Hippocampal formation (tissue), 2 donors: ENCODE data around the gene GFER.
"Not testable (repeated sequence)": the region's sequence is repeated elsewhere in the genome, so short reads cannot be mapped to it uniquely, and the experiment has no call there.

Experiments
- DNase-seq, 2 donors: peaks; one replicate each; lab custom pipeline; 2025; lab: John Stamatoyannopoulos, UW

Gene GFER

DNA sequence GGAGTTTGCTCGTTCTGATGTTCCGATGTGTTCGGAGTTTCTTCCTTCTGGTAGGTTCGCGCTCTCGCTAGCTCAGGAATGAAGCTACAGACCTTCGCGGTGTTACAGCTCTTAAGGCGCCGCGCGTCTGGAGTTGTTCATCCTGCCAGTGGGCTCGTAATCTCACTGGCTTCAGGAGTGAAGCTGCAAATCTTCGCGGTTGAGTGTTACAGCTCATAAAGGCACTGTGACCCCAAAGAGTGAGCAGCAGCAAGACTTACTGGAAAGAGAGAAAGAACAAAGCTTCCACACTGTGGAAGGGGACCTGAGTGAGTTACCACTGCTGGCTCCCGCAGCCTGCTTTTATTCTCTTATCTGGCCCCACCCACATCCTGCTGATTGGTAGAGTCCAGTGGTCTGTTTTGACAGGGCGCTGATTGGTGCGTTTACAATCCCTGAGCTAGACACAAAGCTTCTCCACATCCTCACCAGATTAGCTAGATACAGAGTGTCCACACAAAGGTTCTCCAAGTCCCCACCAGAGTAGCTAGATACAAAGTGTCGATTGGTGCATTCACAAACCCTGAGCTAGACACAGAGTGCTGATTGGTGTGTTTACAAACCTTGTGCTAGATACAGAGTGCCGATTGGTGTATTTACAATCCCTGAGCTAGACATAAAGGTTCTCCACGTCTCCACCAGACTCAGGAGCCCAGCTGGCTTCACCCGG lies 26.4 kb upstream of the GFER start:
- not testable (repeated sequence) for DNase-seq

DNA sequence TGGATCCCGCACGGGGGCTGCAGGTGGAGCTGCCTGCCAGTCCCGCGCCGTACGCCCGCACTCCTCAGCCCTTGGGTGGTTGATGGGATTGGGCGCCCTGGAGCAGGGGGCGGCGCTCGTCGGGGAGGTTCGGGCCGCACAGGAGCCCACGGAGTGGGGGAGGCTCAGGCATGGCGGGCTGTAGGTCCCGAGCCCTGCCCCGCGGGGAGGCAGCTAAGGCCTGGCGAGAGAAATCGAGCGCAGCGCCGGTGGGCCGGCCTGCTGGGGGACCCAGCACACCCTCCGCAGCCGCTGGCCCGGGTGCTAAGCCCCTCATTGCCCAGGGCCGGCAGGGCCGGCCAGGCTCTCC lies 25.9 kb upstream of the GFER start:
- DNase-seq, result not testable (repeated sequence)

DNA sequence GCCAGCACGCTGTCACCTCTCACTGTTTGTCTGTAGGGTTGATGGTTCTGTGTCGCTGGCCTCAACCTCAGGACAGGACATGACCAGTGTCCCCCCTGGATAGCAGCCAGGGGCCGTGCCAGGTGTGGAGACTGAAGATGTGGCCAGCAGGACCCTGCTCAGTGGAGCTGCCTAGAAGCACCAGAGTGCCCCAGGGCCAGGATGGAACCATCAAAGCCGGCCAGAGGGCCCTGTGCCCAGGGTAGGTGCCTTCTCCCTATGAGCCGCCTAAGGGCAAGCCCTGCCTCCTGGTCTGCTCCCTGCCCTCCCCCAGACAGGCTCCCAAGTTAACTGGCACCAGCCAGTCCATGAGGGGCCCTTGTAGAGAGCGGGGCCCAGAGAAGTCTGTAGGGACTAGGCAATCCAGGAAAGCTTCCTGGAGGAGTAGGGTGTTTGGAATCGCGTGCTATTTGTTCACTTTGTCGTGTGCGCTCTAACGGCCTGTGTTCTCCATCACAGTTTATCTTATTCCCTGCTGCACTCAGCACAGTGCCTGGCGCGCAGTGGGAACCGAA lies 25.2 kb upstream of the GFER start:
- DNase-seq, result no peak

DNA sequence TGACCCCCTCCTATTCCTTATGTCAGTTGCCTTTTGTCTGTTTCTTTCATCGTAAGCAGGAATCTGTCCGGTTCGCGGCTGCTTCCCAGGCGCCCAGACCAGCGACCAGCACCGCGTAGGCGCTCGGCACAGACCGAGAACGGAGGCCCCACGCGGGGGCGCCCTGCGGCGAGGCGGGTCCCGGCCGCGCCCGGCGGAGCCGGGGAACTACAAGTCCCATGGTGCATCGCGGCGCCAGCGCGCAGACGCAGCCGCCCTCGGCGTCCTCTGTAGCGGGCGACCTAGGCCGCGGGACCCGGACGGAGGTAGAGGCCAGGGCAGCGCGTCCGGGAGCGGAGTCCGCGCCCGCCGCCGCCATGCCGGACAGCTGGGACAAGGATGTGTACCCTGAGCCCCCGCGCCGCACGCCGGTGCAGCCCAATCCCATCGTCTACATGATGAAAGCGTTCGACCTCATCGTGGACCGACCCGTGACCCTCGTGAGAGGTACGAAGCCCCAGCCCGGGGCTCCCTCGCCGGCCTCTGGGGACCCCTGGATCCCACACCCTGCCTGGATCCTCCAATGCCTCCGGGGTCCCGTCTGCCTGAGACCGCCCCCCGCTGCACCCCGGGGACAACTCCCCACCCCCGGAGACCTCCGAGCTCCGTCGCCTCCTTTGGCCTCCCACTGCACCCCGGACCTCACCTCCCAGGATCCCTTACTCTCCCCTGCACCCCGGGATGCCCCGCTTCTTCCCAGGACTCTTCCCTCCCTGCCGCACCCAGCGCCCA lies 24.5 kb upstream of the GFER start, which contains the start of gene NDUFB10:
TSS of gene NDUFB10 (plus strand) at position 270 of the 771 bp plus-strand sequence. CDS start at position 357, 87 bp downstream.
- peak; percentile 56 to 90 for DNase-seq

DNA sequence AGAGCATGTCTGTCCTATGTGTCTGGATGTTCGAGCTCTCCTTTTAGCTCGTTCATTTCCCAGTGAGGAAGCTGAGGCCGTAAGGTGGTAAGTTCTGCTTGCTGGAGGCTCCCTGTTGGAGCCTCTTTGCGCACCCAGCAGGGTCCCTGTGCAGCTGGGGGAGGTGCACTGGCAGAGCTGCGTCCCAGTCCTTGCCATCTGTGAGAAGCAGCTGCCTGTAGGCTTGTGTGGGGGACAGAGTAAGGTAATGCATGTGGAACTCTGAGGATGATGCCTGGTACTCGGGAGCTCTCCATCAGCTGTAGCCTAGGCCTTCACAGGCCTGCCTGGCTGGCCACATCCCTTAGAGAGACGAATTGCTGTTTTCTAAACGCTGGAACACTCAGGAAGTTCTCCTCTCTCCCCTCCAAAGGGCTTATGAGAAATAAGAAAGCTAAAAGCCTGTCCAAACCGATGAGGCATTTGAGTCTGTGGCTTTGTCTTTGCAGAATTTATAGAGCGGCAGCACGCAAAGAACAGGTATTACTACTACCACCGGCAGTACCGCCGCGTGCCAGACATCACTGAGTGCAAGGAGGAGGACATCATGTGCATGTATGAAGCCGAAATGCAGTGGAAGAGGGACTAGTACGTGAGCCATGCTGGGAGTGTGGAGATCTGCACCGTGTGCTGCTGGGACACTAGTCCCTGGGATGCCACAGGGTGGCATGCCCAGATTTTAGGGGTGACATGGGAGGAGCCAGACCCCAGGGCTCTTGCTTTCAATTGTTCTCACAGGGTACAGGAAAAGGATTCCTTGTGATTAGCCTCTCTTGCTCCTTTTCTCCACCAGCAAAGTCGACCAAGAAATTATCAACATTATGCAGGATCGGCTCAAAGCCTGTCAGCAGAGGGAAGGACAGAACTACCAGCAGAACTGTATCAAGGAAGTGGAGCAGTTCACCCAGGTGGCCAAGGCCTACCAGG lies 23.0 kb upstream of the GFER start:
- peak in 1 of 2 donors; percentile 6 for DNase-seq

DNA sequence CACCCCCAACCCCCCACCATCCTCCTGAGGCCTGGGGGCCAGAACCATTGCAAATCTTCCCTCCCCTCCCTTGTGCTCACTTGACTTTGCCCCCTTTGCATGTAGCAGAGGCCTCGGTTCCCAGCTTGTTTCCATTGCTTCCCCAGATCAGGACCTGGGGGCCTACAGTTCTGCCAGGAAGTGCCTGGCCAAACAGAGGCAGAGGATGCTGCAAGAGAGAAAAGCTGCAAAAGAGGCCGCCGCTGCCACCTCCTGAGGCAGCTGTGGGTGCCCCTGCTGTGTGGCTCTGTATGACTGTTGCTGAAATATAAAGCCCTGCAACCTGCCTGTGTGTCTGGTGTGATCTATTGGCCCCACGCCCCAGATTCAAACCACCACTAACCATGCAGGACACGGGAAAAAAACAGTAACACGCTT lies 22.3 kb upstream of the GFER start:
- DNase-seq, result no peak

DNA sequence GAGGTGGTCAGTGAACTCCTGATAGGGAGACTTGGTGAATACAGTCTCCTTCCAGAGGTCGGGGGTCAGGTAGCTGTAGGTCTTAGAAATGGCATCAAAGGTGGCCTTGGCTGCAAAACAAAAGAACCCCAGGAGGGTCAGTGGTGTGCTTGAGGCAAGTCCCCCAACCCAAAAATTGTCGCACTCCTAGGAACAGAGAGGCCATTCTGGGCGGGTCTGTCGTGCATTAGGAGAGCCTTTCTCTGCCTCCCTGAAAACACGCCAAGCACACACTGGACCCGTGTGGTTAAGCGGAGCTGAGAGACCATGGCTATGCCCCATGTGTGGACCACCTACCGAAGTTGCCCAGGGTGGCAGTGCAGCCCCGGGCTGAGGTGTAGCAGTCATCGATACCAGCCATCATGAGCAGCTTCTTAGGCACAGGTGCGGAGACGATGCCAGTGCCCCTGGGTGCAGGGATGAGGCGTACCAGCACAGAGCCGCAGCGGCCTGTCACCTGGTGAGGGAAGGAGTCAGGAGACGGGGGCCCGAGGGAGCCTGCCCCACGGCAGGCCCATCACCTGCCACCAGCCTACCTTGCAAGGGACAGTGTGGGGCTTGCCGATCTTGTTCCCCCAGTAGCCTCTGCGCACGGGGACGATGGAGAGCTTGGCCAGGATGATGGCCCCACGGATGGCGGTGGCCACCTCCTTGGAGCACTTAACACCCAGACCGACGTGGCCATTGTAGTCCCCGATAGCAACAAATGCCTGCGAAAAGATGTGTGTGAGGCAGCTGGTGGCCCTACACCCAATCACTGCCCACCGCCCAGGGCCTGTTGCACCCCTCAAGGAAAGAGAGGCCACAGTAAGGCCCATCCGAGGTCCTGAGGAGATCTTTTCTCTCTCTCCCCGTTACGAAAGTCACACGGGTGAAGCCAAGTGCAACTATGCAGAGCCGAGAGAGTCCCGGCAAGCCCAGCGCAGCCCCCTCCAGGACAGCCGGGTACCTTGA lies 21.5 kb upstream of the GFER start:
- DNase-seq, result not testable (repeated sequence)

DNA sequence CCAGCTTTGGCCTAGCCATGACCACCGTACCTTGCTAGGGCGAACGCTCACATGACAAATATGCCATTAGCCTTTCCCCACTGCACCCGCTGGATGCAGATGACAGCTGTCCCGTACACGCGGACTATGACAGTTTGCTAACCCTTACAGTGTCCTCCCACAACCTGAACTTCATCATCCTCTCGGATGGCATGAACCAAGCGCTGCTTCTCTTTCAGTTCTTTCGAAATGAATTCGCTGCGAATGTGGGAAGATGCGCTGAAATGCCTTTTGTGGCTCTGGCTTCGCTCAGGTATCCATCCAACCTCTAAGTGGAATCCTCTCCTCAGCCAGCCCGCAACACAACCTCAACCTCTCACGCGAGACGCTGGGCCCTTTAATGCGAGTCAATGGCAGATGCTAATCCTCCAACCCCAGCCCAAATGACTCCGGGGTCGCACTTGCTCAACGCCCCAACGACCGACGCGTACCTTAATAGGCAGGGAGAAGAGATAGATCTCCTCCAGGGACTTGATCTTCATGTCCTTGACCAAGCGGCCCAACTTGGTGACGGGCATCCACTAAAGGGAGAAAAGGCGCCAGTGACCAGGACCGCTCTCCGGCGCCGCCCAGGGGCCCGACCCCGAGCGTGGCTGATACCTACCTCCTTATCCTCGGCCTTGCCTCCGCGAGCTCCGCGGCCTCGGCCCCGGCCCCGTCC lies 20.0 kb upstream of the GFER start:
- DNase-seq, result no peak

DNA sequence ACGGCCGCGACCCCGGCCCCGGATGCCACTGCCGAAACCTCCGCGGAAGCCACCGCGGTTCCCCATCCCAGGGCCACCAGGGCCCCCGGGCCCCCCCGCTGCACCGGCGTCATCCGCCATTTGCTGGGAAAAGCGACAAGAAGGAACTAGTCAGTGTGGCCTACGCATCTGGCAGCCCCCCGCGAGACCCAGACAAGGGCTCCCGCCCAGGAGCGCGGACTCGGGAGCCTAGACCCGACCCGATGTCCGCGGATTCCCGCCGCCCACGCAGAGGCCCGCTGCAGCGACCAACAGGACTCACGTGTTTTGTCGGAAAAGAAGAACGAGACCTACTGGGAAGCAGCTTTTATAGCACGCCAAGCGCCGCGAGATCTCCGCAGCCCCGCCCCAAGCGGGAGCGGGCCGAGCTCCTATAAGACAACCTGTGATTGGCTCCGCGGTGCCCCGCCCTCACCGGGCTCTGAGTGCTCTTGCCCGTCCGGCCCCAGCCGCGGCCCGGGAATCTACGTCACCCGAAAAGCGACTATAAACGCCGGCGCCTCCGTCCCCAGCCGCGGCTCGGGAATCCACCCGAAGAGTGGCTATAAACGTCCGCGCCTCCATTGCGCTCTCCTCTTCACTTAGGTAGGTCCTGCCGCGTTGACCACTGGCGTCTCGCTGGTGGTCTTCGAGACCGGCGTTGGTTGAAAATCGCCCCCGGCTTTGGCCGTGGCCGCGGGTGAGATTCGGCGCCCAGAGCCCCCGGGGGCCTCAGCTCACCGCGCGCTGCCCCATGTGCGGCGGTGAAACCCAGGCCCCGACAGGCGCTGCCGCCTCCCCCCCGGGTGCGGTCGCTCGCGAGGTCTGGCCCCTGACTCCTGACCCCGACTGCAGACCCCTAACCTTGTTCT lies 19.2 kb upstream of the GFER start, which contains the start of gene RPS2:
TSS of gene RPS2 (minus strand) at position 321 of the 890 bp plus-strand sequence. CDS start at position 120, 201 bp downstream.
- DNase-seq, result peak; percentile 96 to 100

DNA sequence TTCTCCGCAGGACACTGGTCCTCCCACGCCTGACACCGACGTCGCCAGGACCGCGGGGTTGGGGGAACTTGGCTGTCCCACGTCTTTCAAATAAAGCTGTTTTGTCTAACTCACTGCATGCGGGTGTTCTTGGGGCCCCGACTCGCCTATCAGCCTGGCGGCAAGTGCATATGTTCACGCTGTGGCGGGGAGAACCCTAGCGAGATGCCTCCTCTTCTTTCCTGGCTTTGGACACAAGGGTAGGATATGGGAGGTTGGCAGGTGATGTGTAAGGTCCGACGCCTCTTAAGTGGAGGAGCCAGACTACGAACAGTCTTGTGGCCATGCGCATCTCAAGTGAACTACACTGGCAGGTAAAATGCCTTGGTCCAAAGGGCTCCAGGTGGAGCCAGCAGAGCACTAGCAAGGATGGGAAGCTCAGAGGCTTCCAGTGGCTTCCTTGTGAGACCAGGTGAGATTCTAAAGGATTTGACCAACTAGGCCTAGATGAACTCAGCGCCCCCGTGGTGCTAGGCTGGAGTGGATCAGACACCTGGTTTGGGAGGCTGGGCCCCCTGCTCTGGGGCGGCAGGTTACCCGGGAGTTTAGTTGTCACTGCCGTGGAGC lies 18.5 kb upstream of the GFER start:
- no peak for DNase-seq

DNA sequence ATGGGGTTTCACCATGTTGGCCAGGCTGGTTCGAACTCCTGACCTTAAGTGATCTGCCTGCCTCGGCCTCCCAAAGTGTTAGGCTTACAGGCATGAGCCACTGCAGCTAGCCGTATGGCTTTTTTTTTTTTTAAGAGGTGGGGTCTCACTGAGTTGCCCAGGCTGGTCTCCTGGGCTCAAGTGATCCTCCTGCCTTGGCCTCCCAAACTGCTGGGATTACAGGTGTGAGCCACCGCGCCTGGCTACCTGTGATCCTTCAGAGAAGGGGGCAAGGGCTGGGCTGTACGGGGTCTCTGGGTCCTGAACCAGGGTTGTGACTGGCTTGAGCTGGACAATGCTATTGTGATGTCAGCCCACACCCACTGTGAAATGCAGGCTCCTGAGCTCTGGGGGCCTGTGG lies 17.5 kb upstream of the GFER start, which contains the start of gene RNF151:
TSS of gene RNF151 (plus strand) at position 397 of the 400 bp plus-strand sequence. CDS start 26 bp downstream, outside the sequence.
- no peak for DNase-seq

DNA sequence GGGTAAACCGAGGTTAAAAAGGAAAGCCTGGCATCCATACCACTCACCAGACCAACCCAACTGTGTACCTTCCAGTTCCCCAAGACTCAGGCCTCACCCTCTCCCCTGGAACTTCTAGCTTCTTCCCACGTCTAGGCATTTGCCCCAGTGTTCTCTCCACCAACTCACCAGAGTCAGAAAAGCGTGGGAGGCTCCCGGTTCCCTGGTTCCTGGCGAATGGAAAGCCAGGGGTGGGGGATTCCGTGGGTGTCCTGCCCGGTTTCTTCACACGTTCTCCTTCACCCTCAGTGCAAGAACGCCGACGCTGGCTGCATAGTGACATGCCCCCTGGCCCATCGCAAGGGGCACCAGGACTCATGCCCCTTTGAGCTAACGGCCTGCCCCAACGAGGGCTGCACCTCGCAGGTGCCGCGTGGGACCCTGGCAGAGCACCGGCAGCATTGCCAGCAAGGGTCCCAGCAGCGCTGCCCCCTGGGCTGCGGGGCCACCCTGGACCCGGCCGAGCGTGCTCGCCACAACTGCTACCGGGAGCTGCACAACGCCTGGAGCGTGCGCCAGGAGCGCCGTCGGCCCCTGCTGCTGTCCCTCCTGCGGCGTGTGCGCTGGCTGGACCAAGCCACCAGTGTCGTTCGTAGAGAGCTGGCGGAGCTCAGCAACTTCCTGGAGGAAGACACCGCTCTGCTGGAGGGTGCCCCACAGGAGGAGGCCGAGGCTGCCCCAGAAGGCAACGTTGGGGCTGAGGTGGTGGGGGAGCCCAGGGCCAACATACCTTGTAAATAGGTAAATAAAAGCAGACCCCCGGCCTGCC lies 15.6 kb upstream of the GFER start:
- no peak for DNase-seq

DNA sequence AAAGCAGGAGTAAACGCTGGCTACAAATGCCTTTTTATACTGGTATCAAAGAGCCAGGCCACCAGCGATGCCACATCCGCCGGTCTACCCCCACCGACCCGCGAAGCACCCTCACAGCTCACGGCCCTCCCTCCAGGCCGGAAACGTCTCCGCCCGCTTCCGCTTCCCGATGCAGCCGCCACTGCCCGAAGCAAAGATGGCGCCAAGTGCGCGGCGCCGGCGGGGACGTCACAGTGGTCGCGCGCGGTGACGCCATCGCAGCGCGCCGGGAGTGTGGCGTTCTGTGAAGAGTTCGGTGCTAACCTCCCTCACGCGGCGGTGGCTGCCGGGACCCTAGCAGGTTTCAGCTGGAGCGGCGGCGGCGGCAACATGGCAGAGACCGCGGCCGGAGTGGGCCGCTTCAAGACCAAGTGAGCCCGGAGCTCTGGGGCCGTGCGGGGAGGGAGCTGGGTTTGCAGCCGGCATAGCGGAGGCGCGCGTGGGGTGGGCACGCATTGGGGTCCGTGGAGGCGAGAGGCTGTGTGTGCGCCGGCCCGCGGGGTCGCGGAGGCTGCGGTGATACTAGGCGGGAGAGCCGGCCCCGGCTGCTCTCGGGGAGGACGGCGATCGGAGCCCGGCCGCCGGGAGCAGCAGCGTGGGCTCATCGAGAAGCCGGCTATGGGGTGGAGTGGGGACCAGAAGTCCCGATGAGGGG lies 12.1 kb upstream of the GFER start, which contains the start of gene TBL3:
TSS of gene TBL3 (plus strand) at position 258 of the 694 bp plus-strand sequence. CDS start at position 370, 112 bp downstream.
- peak; percentile 86 to 94 for DNase-seq

DNA sequence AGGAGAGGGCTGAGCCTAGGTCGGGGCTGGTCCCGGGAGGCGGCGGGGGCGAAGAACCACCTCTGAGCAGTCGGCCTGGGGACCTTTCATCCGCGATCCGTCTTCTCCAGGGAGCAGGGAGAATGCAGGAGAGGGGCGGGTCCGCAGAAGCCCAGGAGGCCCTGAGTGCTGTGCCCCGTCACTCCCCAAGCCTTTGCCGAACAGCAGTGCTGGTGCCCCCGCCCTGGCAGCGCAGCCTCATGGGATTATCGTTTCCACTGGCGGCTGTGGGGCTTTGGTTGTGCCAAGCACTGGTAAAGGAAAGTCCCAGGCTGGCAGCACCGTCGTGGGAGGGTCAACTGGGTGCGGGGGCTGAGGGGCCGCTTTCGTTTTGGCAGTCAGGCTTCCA lies 11.5 kb upstream of the GFER start:
- DNase-seq, result no peak

DNA sequence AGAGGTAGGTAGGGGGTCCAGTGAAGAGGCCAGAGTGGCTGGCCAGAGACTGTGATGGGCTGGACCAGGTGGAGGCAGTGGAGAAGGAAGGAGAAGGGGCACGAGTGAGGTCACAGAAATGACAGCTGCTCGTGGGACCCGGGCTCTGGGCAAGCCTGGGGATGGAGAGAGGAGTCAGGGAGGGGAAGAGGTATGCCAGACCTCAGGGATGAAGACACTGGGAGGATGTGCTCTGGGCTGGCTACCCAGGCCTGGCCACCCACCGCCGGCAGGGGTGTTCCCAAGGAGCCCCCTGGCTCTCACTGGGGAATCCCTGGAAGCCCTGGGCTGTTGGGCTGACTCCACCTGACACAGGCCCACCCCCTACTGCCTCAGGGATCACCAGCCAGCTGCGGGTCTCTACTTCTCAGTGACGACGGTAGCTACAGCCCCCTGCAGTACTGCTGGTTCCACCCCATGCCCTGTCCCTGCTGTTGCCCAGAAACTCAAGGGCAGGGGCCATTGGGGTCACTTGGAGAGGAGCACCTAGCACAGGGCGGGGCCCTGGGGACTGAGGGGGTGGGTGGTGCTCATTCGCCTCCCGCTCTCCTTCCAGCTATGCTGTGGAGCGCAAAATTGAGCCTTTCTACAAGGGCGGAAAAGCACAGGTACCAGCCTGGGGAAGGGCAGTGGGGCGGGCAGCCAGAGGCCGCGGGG lies 10.4 kb upstream of the GFER start:
- no peak for DNase-seq
